NCI-H1436 treated with DMSO at 0.1 percent for 48 hours (cell line): ENCODE measurements around the gene LRP8.

Experiments used
- DNase-seq: peaks from one replicate; lab custom pipeline; 2025; lab: John Stamatoyannopoulos, UW

The LRP8 gene

GRCh38 chr1:53328009-53328461, at the start of gene LRP8:
Gene LRP8 (minus strand): TSS chr1:53328070. CDS start chr1:53327912, 158 bp downstream.
- no peak for DNase-seq

GRCh38 chr1:53377438-53377841, 49.6 kb upstream of the LRP8 start:
- DNase-seq = no peak

- DNase-seq = no peak
Observed at GRCh38 chr1:53376742-53377437, 49.0 kb upstream of the LRP8 start.

- no peak for DNase-seq
Observed at GRCh38 chr1:53376041-53376461, 48.2 kb upstream of the LRP8 start.

GRCh38 chr1:53375440-53375839, 47.6 kb upstream of the LRP8 start:
- DNase-seq = no peak

GRCh38 chr1:53373246-53373645, 45.4 kb upstream of the LRP8 start:
- DNase-seq = no peak

- DNase-seq = no peak
Observed at GRCh38 chr1:53372501-53372951, 44.7 kb upstream of the LRP8 start.

- no peak for DNase-seq
Observed at GRCh38 chr1:53371851-53372250, 44.0 kb upstream of the LRP8 start.

- no peak for DNase-seq
Observed at GRCh38 chr1:53371121-53371666, 43.3 kb upstream of the LRP8 start.

GRCh38 chr1:53370369-53370961, 42.6 kb upstream of the LRP8 start:
- no peak for DNase-seq

GRCh38 chr1:53369761-53370160, 41.9 kb upstream of the LRP8 start:
- no peak for DNase-seq

GRCh38 chr1:53369034-53369750, 41.3 kb upstream of the LRP8 start:
- no peak for DNase-seq

GRCh38 chr1:53368314-53369033, 40.6 kb upstream of the LRP8 start:
- no peak for DNase-seq

- DNase-seq = no peak
Observed at GRCh38 chr1:53367503-53368313, 39.8 kb upstream of the LRP8 start.

- DNase-seq = no peak
Observed at GRCh38 chr1:53366901-53367502, 39.1 kb upstream of the LRP8 start.

GRCh38 chr1:53365437-53366063, 37.7 kb upstream of the LRP8 start:
- DNase-seq = no peak

GRCh38 chr1:53362851-53363642, 35.2 kb upstream of the LRP8 start:
- DNase-seq = no peak

GRCh38 chr1:53362270-53362669, 34.4 kb upstream of the LRP8 start:
- DNase-seq = no peak

GRCh38 chr1:53361541-53361961, 33.7 kb upstream of the LRP8 start:
- no peak for DNase-seq

- no peak for DNase-seq
Observed at GRCh38 chr1:53359934-53360276, 32.0 kb upstream of the LRP8 start.
